GM23338 (cell line): ENCODE measurements around the gene IRF2BP1. TPM values are rescaled to one million over a fixed set of nuclear protein-coding genes. Genes with fewer than 3 reads are reported as not detected.

ENCODE experiments used
- ATAC-seq: fragments of 200-7000 bp; cut with Tn5 transposase; 3 replicates; pipeline ENCODE4 v1.9.1; 2020
- DNase-seq: peaks from one replicate; pipeline ENCODE4 v3.0.0-alpha.2; 2015; ENCODE audit warnings: low spot score
- H2AFZ ChIP-seq: fragments of 200-600 bp; sonication (generic); 2 replicates; pipeline ENCODE4 v1.8.0; 2016; ENCODE audit warnings: antibody characterized with exemption, mild to moderate bottlenecking, moderate library complexity
- H3F3A ChIP-seq: fragments of 200-600 bp; sonication (generic); replicated peaks from 2 replicates; pipeline ENCODE4 v1.8.0; 2017; ENCODE audit warnings: antibody characterized with exemption, mixed run types, low read depth
- H3K27ac ChIP-seq: fragments of 200-600 bp; sonication (generic); 2 replicates; pipeline ENCODE4 v1.6.1; 2016; ENCODE audit warnings: low read depth
- H3K27me3 ChIP-seq: fragments of 200-600 bp; sonication (generic); 2 replicates; pipeline ENCODE4 v1.8.0; 2016; ENCODE audit warnings: mild to moderate bottlenecking, mixed run types, moderate library complexity; ENCODE audit not compliant: insufficient read depth
- H3K36me3 ChIP-seq: fragments of 200-600 bp; sonication (generic); 2 replicates; pipeline ENCODE4 v1.8.0; 2016; ENCODE audit warnings: mild to moderate bottlenecking; ENCODE audit not compliant: insufficient read depth
- H3K4me1 ChIP-seq: fragments of 200-600 bp; sonication (generic); 2 replicates; pipeline ENCODE4 v1.8.0; 2016; ENCODE audit warnings: mild to moderate bottlenecking, moderate library complexity; ENCODE audit not compliant: insufficient read depth
- H3K4me2 ChIP-seq: fragments of 200-600 bp; sonication (generic); 2 replicates; pipeline ENCODE4 v1.7.1; 2017; ENCODE audit warnings: mixed run types
- H3K4me3 ChIP-seq: fragments of 200-600 bp; sonication (generic); 2 replicates; pipeline ENCODE4 v1.6.1; 2016; ENCODE audit warnings: mixed run types
- H3K79me2 ChIP-seq: fragments of 200-600 bp; sonication (generic); replicated peaks from 2 replicates; pipeline ENCODE4 v1.8.0; 2017; ENCODE audit warnings: mild to moderate bottlenecking; ENCODE audit not compliant: insufficient read depth
- H3K9me2 ChIP-seq: fragments of 200-600 bp; sonication (generic); 2 replicates; pipeline ENCODE4 v1.8.0; 2017; ENCODE audit not compliant: insufficient read depth
- H4K20me1 ChIP-seq: fragments of 200-600 bp; sonication (generic); replicated peaks from 2 replicates; pipeline ENCODE4 v1.8.0; 2017; ENCODE audit warnings: mild to moderate bottlenecking; ENCODE audit not compliant: insufficient read depth
- H3K27ac Mint-ChIP-seq: 2 replicates; pipeline ENCODE4 v1.8.0; 2020; ENCODE audit warnings: inconsistent platforms, mild to moderate bottlenecking, moderate library complexity, mixed read lengths
- H3K27me3 Mint-ChIP-seq: 3 replicates; pipeline ENCODE4 v1.8.0; 2022; ENCODE audit warnings: low read depth, mild to moderate bottlenecking, moderate library complexity, mixed read lengths, inconsistent platforms; ENCODE audit not compliant: insufficient read depth, poor library complexity
- H3K36me3 Mint-ChIP-seq: 3 replicates; pipeline ENCODE4 v1.8.0; 2021; ENCODE audit warnings: low read depth, mild to moderate bottlenecking, inconsistent platforms, moderate library complexity, mixed read lengths
- H3K4me1 Mint-ChIP-seq: 3 replicates; pipeline ENCODE4 v1.8.0; 2020; ENCODE audit warnings: mild to moderate bottlenecking, inconsistent platforms, mixed read lengths
- H3K4me3 Mint-ChIP-seq: 3 replicates; pipeline ENCODE4 v1.8.0; 2021; ENCODE audit warnings: moderate library complexity, mild to moderate bottlenecking, inconsistent platforms, mixed read lengths
- H3K9me3 Mint-ChIP-seq: 3 replicates; pipeline ENCODE4 v1.8.0; 2020; ENCODE audit warnings: moderate library complexity, mild to moderate bottlenecking, inconsistent platforms, mixed read lengths
- ETS1 ChIP-seq: IDR thresholded peaks from 2 replicates; pipeline ENCODE4 v1.6.1; 2016; ENCODE audit warnings: antibody characterized with exemption
- EZH2phosphoT487 ChIP-seq: fragments of 200-600 bp; sonication (generic); IDR thresholded peaks from one replicate; pipeline ENCODE4 v1.8.1; 2018; ENCODE audit warnings: antibody characterized with exemption; ENCODE audit not compliant: unreplicated experiment
- NANOG ChIP-seq: IDR thresholded peaks from 2 replicates; pipeline ENCODE4 v1.6.1; 2016; ENCODE audit warnings: antibody characterized with exemption, borderline replicate concordance
- POLR2AphosphoS5 ChIP-seq: IDR thresholded peaks from 2 replicates; pipeline ENCODE4 v1.6.1; 2016; ENCODE audit warnings: antibody characterized with exemption, low read depth
- REST ChIP-seq: IDR thresholded peaks from one replicate; pipeline ENCODE4 v1.6.1; 2018; ENCODE audit warnings: antibody characterized with exemption; ENCODE audit not compliant: unreplicated experiment
- ZNF462 ChIP-seq: fragments of 250-450 bp; sonication (Bioruptor Pico); IDR thresholded peaks from 2 replicates; pipeline ENCODE4 v1.5.0; 2020; ENCODE audit warnings: mild to moderate bottlenecking, moderate library complexity
- polyA plus RNA-seq: library from polyadenylated mRNA; unstranded; fragments of >200 nt; fragmentation: Nextera tagmentation; extraction: Ambion mirVana; gene quantifications from 2 replicates; pipeline ENCODE4 v1.2.1, GENCODE V29; 2016
- total RNA-seq: library from RNA; depleted of rRNA; stranded (reverse); fragments of >200 nt; shearing (Covaris generic); gene quantifications from 2 replicates; pipeline ENCODE4 v1.2.3, GENCODE V29; 2014

IRF2BP1 gene
- total and polyA plus RNA-seq, 2 experiments from 2014 or later, result 10.4 to 41.6 TPM

DNA sequence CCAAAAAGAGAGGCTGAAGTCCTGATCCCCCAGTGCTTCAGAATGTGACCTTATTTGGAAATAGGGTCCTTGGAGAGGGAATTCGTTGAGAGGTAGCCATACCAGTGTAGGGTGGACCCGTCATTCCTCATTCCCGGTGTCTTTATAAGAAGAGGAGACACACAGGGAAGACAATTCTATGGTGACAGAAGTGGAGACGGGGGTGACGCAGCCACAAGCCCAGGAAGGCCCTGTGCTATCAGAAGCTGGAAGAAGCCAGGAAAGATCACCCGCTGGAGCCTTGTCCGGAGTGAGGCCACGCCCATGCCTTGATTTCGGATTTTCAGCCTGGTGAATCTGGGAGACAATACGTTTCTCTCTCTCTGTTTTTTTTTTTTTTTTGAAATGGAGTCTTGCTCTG, 19.1 kb upstream of the IRF2BP1 start:
- H3K36me3 ChIP-seq, result no peaks in the 10 kb centered on the region
- H3K4me1 ChIP-seq, result peaks cover 6% of the 10 kb centered on the region; the same call in 1 of the 2 replicates
- Mint-ChIP-seq H3K9me3 (no peaks in the 10 kb centered on the region), H3K4me1 (peaks cover 9% of the 10 kb centered on the region), H3K27ac (no peak overlapping the region), H3K36me3 (peaks cover 6% of the 10 kb centered on the region), H3K4me3 (no peak overlapping the region; the same call in 2 of the 3 replicates), H3K27me3 (peaks cover 18% of the 10 kb centered on the region)
- H3K4me2 ChIP-seq, result no peak overlapping the region
- H4K20me1 ChIP-seq, result no peaks in the 10 kb centered on the region; the same call in 1 of the 2 replicates
- peaks cover 20% of the 10 kb centered on the region for H3K27me3 ChIP-seq
- no peak overlapping the region for H2AFZ ChIP-seq
- ATAC-seq (no peak), DNase-seq (no peak)
- H3K9me2 ChIP-seq, result no peaks in the 10 kb centered on the region
- no peaks in the 10 kb centered on the region for H3K79me2 ChIP-seq
- TF ChIP-seq ETS1, result no peak
- no peak for TF ChIP-seq ZNF462 (CRISPR knock-in tag)
- TF ChIP-seq POLR2AphosphoS5, result no peak
- no peak for TF ChIP-seq NANOG
- no peak for TF ChIP-seq REST
- no peak for TF ChIP-seq EZH2phosphoT487
- H3K27ac ChIP-seq, result no peak overlapping the region
- H3K4me3 ChIP-seq, result no peak overlapping the region
- H3F3A ChIP-seq, result peaks cover 25% of the 10 kb centered on the region; the same call in 1 of the 2 replicates
